HG03045 (cell line): ENCODE results near the gene FADD.

Source experiments
- ATAC-seq: cut with Tn5 transposase; IDR thresholded peaks from one replicate; pipeline ENCODE4 v1.9.1; 2021; ENCODE audit warnings: mild to moderate bottlenecking, moderate library complexity; ENCODE audit not compliant: unreplicated experiment

The FADD gene

DNA sequence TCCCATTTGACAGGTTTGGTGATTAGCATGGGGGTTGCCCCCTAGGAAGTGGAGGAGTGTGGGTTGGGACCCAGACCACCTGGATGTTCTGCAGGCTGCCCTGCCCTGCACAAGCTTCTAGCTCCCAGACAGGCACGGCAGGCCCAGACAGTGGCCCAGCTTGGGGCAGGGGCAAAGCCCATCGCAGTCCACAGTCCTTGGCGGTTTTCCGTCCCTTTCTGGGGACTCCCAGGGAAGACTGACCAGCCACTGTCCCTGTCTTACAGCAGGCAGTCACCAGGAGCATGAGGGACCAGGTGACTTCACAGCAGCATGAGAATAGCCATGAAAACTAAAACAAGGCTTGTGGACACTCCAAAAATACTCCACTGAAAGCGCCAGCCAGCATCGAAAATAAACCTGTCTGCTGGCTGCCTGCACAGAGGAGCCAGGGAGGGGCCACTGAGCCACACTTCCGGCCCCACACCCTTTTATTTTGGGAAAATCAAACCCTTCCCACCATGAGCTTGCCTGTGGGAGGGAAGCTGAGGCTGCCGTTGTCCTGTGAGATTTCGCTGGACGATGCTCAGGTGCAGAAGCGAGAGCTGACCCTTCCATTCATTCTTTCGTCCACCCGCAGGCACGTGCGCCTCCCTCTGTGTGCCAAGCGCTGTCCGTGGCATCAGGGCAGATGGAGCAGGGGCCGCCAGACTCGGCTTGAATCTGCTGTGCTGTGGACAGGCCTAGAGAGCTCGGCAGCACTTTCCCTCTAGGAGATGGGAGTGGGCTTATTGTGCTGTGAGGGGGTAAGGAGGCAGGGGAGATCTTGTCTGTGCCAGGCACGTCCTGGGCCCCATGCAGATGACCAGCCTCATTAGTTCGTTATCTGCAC is 28.0 kb downstream of the FADD start:
- ATAC-seq: no peak

DNA sequence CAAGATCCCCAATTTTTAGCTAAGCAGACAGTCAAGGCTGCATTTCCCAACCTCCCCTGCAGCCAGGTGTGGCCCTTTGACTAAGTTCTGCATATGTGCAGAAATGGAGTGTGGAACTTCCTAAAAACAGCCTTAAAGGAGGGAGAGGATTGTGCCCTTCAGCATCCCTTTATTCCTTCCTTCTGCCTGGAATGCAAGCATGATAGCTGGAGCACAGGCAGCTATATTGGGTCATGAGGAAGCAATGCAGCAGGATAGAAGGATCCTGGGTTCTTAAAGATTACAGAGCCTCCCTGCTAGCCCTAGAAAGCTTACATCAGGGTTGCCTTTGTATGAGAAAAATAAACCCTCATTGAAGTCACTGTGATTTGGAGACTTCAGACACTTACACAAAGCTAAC is 29.9 kb downstream of the FADD start:
- ATAC-seq: no peak

DNA sequence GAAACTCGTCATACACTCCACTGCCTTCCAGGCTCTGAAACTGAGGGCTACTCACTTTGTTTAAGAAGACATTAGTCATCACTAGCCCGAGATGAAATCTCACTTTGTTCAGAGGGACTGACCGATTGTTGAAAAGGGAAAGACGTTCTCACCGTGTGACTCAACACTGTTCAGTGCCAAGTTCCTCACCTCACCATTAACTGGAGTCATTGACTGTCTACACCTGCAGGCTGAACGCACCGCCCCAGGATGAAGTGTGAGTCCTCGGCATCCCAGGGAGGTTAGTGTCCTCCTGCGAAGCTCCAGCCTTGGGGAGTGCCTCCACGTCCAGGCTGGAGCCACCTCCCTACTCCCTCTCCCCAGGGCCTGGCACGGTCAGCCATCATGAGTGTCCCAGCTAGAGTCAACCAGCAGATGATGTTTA is 30.4 kb downstream of the FADD start:
- ATAC-seq: no peak

DNA sequence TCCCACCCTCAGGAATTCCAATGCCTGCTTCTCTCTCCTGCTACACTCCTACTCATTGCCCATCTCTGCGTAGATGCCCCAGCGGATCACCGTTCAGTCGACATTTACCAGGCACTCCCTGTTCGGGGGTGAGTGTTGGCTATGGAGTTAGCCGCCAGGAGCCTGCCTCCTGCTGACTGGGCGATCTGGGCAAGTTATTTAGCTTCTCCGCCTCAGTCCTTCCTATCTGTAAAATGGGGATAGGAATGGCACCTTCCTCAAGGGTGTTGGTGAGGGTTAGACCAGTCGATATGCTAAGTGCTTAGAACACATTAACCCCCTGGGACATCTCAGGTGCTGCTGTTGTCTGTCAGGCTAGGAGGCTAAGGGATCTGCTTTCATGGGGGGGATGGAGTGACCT is 30.9 kb downstream of the FADD start:
- no peak for ATAC-seq

DNA sequence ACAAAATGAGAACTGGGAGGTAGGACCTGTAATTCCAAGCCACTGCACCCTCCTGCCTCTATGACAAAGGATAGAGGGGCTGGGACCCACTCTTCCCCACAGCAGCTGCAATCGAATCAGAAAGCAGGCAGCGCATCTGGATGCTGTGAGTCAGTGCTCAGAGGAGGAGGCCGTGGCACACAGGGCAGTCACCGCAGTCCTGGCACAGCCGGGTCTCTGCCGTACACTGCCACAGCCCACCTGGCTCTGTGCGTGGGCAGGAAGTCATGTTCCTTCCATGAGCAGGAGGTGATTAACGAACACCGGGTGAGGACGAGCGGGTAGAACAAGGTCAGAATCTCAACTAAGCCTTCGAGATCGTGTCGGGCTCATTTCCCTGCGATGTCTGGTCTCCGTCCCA is 37.2 kb downstream of the FADD start:
- ATAC-seq: no peak

DNA sequence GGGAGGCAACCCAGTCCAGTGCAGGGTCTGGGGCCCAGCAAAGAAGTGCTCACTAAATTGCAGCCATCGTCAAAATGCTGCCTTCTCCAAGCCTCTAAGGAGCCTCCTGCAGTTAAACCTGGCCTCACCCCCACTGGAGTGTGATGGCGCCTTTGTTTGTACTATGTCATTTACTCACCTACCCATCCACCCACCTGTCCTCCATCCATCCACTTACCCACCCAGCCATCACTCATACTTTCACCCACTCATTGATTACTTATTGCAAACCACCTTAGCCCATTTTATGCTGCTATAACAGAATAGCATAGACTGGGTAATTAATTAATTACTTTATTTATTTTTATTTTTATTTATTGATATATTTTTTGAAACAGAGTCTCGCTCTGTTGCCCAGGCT is 38.6 kb downstream of the FADD start:
- ATAC-seq: no peak

DNA sequence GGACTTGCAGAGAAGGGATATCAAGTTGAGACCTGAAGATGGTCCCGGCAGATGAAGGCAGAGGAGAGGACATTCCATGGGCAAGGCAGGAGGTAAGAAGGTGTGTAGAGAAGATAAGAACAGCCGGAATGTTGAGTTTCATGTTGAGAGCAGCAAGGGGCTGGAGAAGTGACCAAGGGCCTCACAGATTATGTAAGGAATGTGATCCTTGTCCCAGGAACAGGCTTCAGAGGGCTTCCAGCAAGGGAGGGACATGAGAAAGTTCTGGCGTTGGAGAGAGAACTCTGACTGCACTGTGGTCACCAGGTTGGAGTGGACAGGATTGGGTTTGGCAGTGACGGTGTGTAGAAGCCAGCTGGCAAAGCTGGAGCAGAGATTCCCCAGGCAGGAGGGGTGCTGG is 39.8 kb downstream of the FADD start:
- no peak for ATAC-seq

DNA sequence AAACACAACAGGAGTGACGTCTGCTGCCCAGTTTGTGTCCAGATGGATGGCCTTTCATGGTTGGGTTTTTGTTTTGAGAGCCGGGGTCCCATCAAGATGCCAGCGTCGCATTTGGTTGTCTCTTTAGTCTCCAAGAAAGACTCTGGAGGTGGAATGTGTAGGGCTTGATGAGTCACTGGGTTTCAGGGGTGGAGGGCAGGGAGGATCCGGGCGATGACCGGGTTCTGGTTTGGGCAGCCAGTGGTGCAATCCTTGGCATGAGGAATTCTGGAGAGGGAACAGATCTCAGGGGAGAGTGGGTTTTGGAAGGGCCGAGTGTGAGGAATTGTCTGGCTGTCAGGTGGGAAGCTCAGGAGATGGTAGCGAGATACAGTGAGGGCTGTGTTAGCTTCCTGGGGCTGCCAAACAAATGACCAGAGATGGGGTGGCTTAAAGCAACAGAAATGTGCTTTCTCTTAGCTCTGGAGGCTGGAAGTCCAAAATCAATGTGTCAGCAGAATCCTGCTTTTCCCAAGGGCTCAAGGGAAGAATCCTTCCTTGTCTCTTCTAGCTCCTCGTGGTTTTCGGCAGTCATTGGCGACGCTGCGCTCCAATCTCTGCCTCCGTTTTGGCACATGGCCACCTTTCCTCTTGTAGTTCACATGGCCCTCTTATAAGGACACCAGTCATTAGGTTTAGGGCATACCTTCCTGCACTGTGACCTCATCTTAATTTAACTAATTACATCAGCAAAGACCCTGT is 41.0 kb downstream of the FADD start:
- no peak for ATAC-seq

DNA sequence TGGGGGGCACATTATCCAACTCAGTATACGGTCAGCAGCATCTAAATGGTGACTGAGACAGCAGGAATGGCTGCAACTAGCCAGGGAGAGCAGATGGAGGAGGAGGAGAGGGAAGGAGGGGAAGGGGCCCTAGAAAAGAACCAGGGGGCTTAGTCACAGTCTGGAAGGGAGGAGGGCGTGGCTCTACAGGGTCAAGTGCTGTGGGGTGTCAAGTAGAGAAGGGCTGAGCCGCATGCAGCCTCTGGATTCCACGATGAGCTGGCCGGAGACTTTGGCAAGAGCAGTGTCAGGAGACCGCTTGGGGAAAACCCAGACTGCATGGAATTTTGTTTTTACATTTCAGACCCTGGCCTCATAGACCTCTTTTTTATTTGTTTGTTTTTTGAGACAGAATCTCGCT is 41.6 kb downstream of the FADD start:
- ATAC-seq: no peak

DNA sequence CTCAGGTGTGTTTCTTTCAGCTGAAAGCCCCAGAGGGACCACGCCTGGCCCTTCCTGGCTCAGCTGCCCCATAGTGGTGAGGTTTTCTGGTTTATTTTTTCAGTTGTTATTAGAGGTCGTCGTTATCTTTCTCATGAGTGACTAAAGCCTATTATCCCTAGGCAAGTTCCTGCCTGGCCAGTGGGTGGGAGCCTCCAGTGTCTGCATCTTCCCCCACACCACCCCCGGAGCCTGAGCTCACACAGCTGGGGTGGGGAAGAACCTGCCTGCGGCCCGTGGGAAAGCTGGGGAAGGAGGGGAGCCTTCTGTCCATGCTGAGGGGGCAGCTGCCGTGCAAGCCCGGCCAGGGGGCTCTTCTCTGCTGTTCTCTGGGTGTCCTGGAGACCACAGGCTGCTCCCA is 43.1 kb downstream of the FADD start:
- no peak for ATAC-seq

DNA sequence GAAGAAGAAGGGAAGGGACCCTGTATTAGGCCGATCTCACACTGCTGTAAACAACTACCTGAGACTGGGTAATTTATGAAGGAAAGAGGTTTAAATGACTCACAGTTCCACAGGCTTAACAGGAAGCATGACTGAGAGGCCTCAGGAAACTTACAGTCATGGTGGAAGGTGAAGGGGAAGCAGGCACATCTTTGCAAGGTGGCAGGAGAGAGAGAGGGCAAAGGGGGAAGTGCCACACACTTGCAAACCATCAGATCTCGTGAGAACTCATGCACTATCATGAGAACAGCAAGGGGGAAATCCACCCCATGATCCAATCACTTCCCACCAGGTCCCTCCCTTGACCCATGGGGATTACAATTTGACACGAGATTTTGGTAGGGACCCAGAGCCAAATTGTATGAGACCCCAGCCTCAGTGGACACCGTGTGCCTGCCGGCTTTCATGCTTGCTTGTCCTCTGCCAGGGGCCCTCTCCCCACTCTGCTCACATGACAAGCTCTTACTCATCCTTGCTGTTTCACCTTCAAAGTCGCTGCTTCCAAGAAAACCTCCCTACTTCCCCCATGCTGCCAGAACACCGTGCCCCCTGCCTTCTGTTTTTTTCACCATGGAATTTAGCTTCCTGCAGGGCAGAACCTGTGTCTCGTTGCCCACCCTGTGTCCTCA is 44.1 kb downstream of the FADD start:
- ATAC-seq: no peak

DNA sequence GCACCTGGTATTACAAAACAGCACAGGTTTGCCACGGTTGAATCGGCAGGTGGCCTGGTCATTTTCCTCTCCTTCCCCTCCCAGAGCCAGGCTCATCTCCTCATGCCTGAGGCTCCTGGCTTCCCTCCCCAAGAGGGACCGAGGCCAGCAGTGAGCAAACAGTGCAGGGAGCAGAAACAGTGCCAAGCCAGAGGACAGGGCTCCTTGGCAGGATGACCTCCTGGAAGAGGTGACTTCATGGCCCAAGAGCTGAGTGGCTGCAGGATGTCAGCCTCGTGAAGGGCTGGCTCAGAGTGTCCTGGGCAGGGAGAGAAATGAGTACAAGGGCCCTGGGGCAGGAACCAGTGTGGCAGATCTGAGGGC is 44.6 kb downstream of the FADD start:
- ATAC-seq: no peak

DNA sequence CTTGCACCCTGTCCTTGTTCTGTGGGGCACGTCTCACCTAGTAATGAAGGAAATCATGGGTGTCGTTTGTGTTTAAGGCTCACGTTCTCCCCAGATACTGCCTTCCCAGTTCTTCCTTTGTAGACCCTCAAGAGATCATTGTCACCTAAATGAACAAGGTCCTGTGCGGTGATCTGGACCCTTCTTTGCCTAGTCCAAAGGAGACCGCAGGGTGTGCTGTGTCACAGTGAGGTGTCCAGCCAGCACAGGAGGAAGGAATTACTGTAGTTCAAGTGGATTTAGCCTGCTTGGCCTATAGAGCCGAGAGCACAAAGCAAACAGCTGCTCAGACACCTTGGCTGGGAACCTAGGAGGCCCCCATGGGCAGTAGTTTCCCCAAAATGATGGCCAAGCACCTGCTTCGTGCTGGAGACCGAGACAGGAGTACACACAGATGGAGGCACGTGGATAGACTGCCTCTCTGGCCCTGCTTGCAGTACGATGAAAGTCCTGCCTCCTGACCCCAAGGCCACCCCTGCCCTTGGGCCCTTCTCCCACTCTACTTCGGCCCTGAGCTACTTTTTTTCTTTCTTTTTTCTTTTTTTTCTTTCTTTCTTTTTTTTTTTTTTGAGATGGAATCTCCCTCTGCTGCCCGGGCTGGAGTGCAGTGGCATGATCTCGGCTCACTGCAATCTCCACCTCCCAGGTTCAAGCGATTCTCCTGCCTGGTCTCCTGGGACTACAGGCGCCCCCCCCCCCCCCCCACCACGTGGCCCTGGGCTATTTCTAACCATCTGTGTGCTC is 48.0 kb downstream of the FADD start:
- no peak for ATAC-seq

DNA sequence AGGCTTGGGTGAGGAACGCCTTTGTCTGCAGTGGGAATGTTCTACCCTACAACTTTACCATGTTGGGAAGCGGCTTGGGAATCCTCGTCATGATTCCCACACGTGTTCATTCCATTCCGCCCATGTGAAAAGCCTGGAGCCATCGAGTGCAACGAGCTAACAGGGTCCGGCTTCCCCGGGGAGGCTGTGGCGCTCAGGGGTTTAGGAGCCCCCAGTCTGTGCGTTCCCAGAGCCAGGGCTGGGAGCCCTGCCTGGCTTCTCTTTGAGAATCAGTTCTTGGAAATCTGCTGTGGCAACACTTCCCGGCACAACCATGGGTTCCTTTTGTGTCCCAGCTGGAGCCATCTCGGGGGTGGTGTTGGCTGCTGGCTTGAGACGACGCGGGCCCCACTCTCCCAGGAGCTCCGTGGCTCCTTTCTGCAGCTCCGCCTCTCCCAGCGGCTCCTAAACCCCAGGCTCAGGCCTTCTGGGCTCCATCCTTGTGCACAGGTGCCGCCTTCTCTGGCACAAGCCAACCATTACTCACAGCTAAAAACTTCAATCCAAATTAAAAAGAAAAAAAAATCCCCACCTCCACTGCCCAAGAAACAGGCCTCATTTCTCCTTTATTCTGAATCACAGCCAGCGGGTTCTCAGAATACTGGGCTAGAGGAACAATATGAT is 48.7 kb downstream of the FADD start:
- no peak for ATAC-seq

DNA sequence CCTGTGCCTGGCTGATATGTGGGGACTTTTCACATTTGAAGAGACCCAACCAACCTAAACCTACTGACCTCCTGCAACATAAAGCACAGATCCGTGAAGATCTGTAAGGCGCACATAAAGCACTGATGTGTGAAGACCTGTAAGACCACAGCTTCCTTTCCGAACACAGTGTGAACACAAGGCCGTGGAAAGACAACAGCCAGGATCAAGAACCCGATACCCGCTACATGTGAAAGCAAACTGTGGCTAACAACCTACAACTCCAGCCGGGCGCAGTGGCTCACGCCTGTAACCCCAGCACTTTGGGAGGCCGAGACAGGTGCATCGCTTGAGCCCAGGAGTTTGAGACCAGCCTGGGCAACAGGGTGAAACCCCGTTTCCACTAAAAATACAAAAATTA is 49.7 kb downstream of the FADD start:
- no peak for ATAC-seq

DNA sequence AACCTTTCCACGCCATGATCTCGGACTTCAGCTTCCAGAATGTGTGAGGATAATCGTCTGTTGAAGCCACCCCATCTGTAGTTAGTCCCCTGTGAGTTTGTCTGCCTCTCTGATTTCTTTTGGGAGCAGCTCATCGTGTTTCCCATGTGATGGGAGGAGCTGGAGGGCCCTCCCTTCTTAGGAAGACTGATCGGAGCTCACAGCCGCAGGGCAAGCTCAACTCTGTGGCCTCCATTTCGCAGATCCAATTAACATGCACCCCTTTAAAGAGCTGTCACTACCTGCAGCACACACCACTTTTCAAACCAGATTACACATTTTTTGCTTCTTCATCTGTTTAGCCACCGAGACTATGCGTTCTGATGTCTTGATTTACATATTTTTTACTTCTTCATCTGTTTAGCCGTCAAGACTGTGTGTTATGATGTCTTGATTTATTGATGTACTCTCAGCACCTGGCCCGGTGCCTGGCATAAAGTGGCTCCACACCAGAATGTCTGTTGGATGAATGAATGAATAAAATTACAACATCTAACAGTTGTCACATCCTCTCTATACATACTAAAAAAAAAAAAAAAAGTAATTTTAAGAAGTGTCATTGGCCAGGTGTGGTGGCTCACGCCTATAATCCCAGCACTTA is 52.5 kb downstream of the FADD start:
- no peak for ATAC-seq
